ENCODE results near the gene TM4SF4. TPM values are rescaled to one million over a fixed set of nuclear protein-coding genes. Genes with fewer than 3 reads are reported as not detected.

TM4SF4 gene
- total RNA-seq, 1 donor = not detected

- Histone ChIP-seq H3K27me3 (ENCODE audit: insufficient read depth, low read length) (no peaks in the 10 kb centered on the region), H3K9me3 (ENCODE audit: low read depth, low read length) (no peaks in the 10 kb centered on the region), H3K4me3 (ENCODE audit: low read length) (no peak overlapping the region), H3K4me1 (ENCODE audit: insufficient read depth, low read length) (peaks cover 10% of the 10 kb centered on the region)
Measured at GRCh38 chr3:149465351-149465883, 9.1 kb upstream of the TM4SF4 start.

GRCh38 chr3:149466192-149466591, 8.3 kb upstream of the TM4SF4 start:
- Histone ChIP-seq H3K27me3 (ENCODE audit: insufficient read depth, low read length) (no peaks in the 10 kb centered on the region), H3K4me3 (ENCODE audit: low read length) (no peak overlapping the region), H3K9me3 (ENCODE audit: low read depth, low read length) (no peaks in the 10 kb centered on the region), H3K4me1 (ENCODE audit: insufficient read depth, low read length) (peaks cover 11% of the 10 kb centered on the region)

- Histone ChIP-seq H3K27me3 (ENCODE audit: insufficient read depth, low read length) (no peaks in the 10 kb centered on the region), H3K4me3 (ENCODE audit: low read length) (no peak overlapping the region), H3K9me3 (ENCODE audit: low read depth, low read length) (no peaks in the 10 kb centered on the region), H3K4me1 (ENCODE audit: insufficient read depth, low read length) (peaks cover 31% of the 10 kb centered on the region)
Measured at GRCh38 chr3:149468504-149469212, 5.8 kb upstream of the TM4SF4 start.

GRCh38 chr3:149470381-149470780, 4.1 kb upstream of the TM4SF4 start:
- H3K4me3 ChIP-seq (ENCODE audit: low read length) = no peak overlapping the region
- H3K27me3 ChIP-seq (ENCODE audit: insufficient read depth, low read length) = no peaks in the 10 kb centered on the region
- peaks cover 38% of the 10 kb centered on the region for H3K4me1 ChIP-seq (ENCODE audit: insufficient read depth, low read length)
- H3K9me3 ChIP-seq (ENCODE audit: low read depth, low read length) = no peaks in the 10 kb centered on the region

GRCh38 chr3:149472030-149472797, 2.3 kb upstream of the TM4SF4 start:
- no peaks in the 10 kb centered on the region for H3K9me3 ChIP-seq (ENCODE audit: low read depth, low read length)
- peaks cover 55% of the 10 kb centered on the region for H3K4me1 ChIP-seq (ENCODE audit: insufficient read depth, low read length)
- no peaks in the 10 kb centered on the region for H3K27me3 ChIP-seq (ENCODE audit: insufficient read depth, low read length)
- no peak overlapping the region for H3K4me3 ChIP-seq (ENCODE audit: low read length)

- no peaks in the 10 kb centered on the region for H3K27me3 ChIP-seq (ENCODE audit: insufficient read depth, low read length)
- H3K4me1 ChIP-seq (ENCODE audit: insufficient read depth, low read length) = peaks cover 55% of the 10 kb centered on the region
- H3K4me3 ChIP-seq (ENCODE audit: low read length) = no peak overlapping the region
- H3K9me3 ChIP-seq (ENCODE audit: low read depth, low read length) = no peaks in the 10 kb centered on the region
Measured at GRCh38 chr3:149473357-149474249, 894 bp upstream of the TM4SF4 start.

GRCh38 chr3:149475451-149476060, 1.1 kb downstream of the TM4SF4 start:
- Histone ChIP-seq H3K9me3 (ENCODE audit: low read depth, low read length) (no peaks in the 10 kb centered on the region), H3K27me3 (ENCODE audit: insufficient read depth, low read length) (no peaks in the 10 kb centered on the region), H3K4me1 (ENCODE audit: insufficient read depth, low read length) (peaks cover 66% of the 10 kb centered on the region), H3K4me3 (ENCODE audit: low read length) (no peak overlapping the region)

GRCh38 chr3:149476225-149476624, 1.7 kb downstream of the TM4SF4 start:
- Histone ChIP-seq H3K4me3 (ENCODE audit: low read length) (no peak overlapping the region), H3K27me3 (ENCODE audit: insufficient read depth, low read length) (no peaks in the 10 kb centered on the region), H3K9me3 (ENCODE audit: low read depth, low read length) (no peaks in the 10 kb centered on the region), H3K4me1 (ENCODE audit: insufficient read depth, low read length) (peaks cover 72% of the 10 kb centered on the region)

GRCh38 chr3:149479621-149480325, 5.3 kb downstream of the TM4SF4 start:
- H3K9me3 ChIP-seq (ENCODE audit: low read depth, low read length) = no peaks in the 10 kb centered on the region
- peaks cover 45% of the 10 kb centered on the region for H3K4me1 ChIP-seq (ENCODE audit: insufficient read depth, low read length)
- H3K4me3 ChIP-seq (ENCODE audit: low read length) = no peak overlapping the region
- H3K27me3 ChIP-seq (ENCODE audit: insufficient read depth, low read length) = no peaks in the 10 kb centered on the region

GRCh38 chr3:149480326-149481017, 6.0 kb downstream of the TM4SF4 start:
- Histone ChIP-seq H3K4me3 (ENCODE audit: low read length) (no peak overlapping the region), H3K4me1 (ENCODE audit: insufficient read depth, low read length) (peaks cover 38% of the 10 kb centered on the region), H3K27me3 (ENCODE audit: insufficient read depth, low read length) (no peaks in the 10 kb centered on the region), H3K9me3 (ENCODE audit: low read depth, low read length) (no peaks in the 10 kb centered on the region)

- H3K4me1 ChIP-seq (ENCODE audit: insufficient read depth, low read length) = peaks cover 33% of the 10 kb centered on the region
- no peaks in the 10 kb centered on the region for H3K27me3 ChIP-seq (ENCODE audit: insufficient read depth, low read length)
- no peaks in the 10 kb centered on the region for H3K9me3 ChIP-seq (ENCODE audit: low read depth, low read length)
- no peak overlapping the region for H3K4me3 ChIP-seq (ENCODE audit: low read length)
Measured at GRCh38 chr3:149481056-149481455, 6.6 kb downstream of the TM4SF4 start.

GRCh38 chr3:149481491-149481890, 7.0 kb downstream of the TM4SF4 start:
- H3K4me1 ChIP-seq (ENCODE audit: insufficient read depth, low read length) = peaks cover 28% of the 10 kb centered on the region
- H3K27me3 ChIP-seq (ENCODE audit: insufficient read depth, low read length) = no peaks in the 10 kb centered on the region
- no peaks in the 10 kb centered on the region for H3K9me3 ChIP-seq (ENCODE audit: low read depth, low read length)
- no peak overlapping the region for H3K4me3 ChIP-seq (ENCODE audit: low read length)

- H3K4me3 ChIP-seq (ENCODE audit: low read length) = no peak overlapping the region
- H3K4me1 ChIP-seq (ENCODE audit: insufficient read depth, low read length) = no peaks in the 10 kb centered on the region
- H3K9me3 ChIP-seq (ENCODE audit: low read depth, low read length) = no peaks in the 10 kb centered on the region
- peaks cover 3% of the 10 kb centered on the region for H3K27me3 ChIP-seq (ENCODE audit: insufficient read depth, low read length)
Measured at GRCh38 chr3:149486726-149487125, 12.2 kb downstream of the TM4SF4 start.

Data from mononuclear cell (primary cell).